SK-N-MC (cell line): Measurements from ENCODE around the gene MCM9.

Experiments
- DNase-seq: peaks from one replicate; pipeline ENCODE4 v3.0.0-alpha.2; 2011; ENCODE audit warnings: low read depth, low spot score
- H3K27ac ChIP-seq: fragments of 200-600 bp; sonication (generic); 2 replicates; pipeline ENCODE4 v1.5.1; 2016; ENCODE audit warnings: mixed run types
- H3K36me3 ChIP-seq: fragments of 200-600 bp; sonication (generic); 2 replicates; pipeline ENCODE4 v1.6.1; 2017; ENCODE audit warnings: antibody characterized with exemption, low read length, mixed read lengths; ENCODE audit not compliant: insufficient read depth
- H3K4me3 ChIP-seq: fragments of 200-600 bp; sonication (generic); 2 replicates; pipeline ENCODE4 v1.5.1; 2016
- H3K9ac ChIP-seq: fragments of 200-600 bp; sonication (generic); 2 replicates; pipeline ENCODE4 v1.8.0; 2017; ENCODE audit warnings: mixed run types, mixed read lengths; ENCODE audit not compliant: insufficient read length
- H3K9me3 ChIP-seq: fragments of 200-600 bp; sonication (generic); 2 replicates; pipeline ENCODE4 v1.6.1; 2017; ENCODE audit warnings: low read depth, mild to moderate bottlenecking, antibody characterized with exemption, low read length, moderate library complexity, mixed read lengths
- EZH2 ChIP-seq: fragments of 200-600 bp; sonication (generic); IDR thresholded peaks from one replicate; pipeline ENCODE4 v1.6.1; 2017; ENCODE audit warnings: antibody characterized with exemption
- FOXP2 ChIP-seq: optimal IDR thresholded peaks from 2 replicates; pipeline ENCODE3; 2011; ENCODE audit warnings: mild to moderate bottlenecking, moderate library complexity; ENCODE audit not compliant: insufficient read depth; ENCODE audit errors: extremely low read length, control extremely low read depth
- POLR2AphosphoS5 ChIP-seq: IDR thresholded peaks from 2 replicates; pipeline ENCODE4 v1.6.1; 2012; ENCODE audit warnings: mild to moderate bottlenecking, low read depth, low read length, borderline replicate concordance

MCM9 gene

GRCh38 chr6:118881440-118882313 is 53.3 kb downstream of the MCM9 start:
- no peak for TF ChIP-seq FOXP2
- TF ChIP-seq EZH2 = no peak
- TF ChIP-seq POLR2AphosphoS5 = no peak
- Histone ChIP-seq H3K9ac (no peak overlapping the region), H3K9me3 (no peaks in the 10 kb centered on the region), H3K27ac (no peak overlapping the region), H3K4me3 (no peak overlapping the region), H3K36me3 (no peaks in the 10 kb centered on the region)
- no peak for DNase-seq

- no peak overlapping the region for H3K27ac ChIP-seq
Observed at GRCh38 chr6:118877806-118878205, 57.2 kb downstream of the MCM9 start.

GRCh38 chr6:118876814-118877213 is 58.1 kb downstream of the MCM9 start:
- no peaks in the 10 kb centered on the region for H3K9me3 ChIP-seq
- H3K4me3 ChIP-seq = no peak overlapping the region
- no peak overlapping the region for H3K27ac ChIP-seq
- no peak overlapping the region for H3K9ac ChIP-seq
- DNase-seq = no peak
- H3K36me3 ChIP-seq = no peaks in the 10 kb centered on the region
- TF ChIP-seq EZH2 = no peak

More at GRCh38 chr6:118877806-118878205, 57.2 kb downstream of the MCM9 start:
- DNase-seq = no peak
- Histone ChIP-seq H3K4me3 (no peak overlapping the region), H3K9ac (no peak overlapping the region), H3K36me3 (no peaks in the 10 kb centered on the region), H3K9me3 (no peaks in the 10 kb centered on the region)
- TF ChIP-seq EZH2 (no peak), FOXP2 (no peak), POLR2AphosphoS5 (no peak)

- Histone ChIP-seq H3K4me3 (no peak overlapping the region), H3K27ac (no peak overlapping the region), H3K9me3 (no peaks in the 10 kb centered on the region), H3K36me3 (no peaks in the 10 kb centered on the region), H3K9ac (no peak overlapping the region)
- TF ChIP-seq FOXP2 (no peak), EZH2 (no peak), POLR2AphosphoS5 (no peak)
- no peak for DNase-seq
Observed at GRCh38 chr6:118876198-118876597, 58.8 kb downstream of the MCM9 start.

- no peak overlapping the region for H3K27ac ChIP-seq
Observed at GRCh38 chr6:118875672-118876071, 59.3 kb downstream of the MCM9 start.

GRCh38 chr6:118873239-118873638 is 61.7 kb downstream of the MCM9 start:
- H3K36me3 ChIP-seq = no peaks in the 10 kb centered on the region
- no peak overlapping the region for H3K27ac ChIP-seq
- no peak overlapping the region for H3K9ac ChIP-seq
- no peaks in the 10 kb centered on the region for H3K9me3 ChIP-seq
- no peak for DNase-seq
- TF ChIP-seq EZH2 (no peak), FOXP2 (no peak), POLR2AphosphoS5 (no peak)
- no peak overlapping the region for H3K4me3 ChIP-seq

More at GRCh38 chr6:118875672-118876071, 59.3 kb downstream of the MCM9 start:
- Histone ChIP-seq H3K4me3 (no peak overlapping the region), H3K36me3 (no peaks in the 10 kb centered on the region), H3K9ac (no peak overlapping the region), H3K9me3 (no peaks in the 10 kb centered on the region)
- no peak for DNase-seq
- TF ChIP-seq EZH2 = no peak
- TF ChIP-seq FOXP2 = no peak
- TF ChIP-seq POLR2AphosphoS5 = no peak

- Histone ChIP-seq H3K27ac (no peak overlapping the region), H3K9ac (no peak overlapping the region), H3K9me3 (no peaks in the 10 kb centered on the region), H3K36me3 (no peaks in the 10 kb centered on the region), H3K4me3 (no peak overlapping the region)
- TF ChIP-seq POLR2AphosphoS5 = no peak
- no peak for TF ChIP-seq FOXP2
- TF ChIP-seq EZH2 = no peak
- no peak for DNase-seq
Observed at GRCh38 chr6:118872726-118873125, 62.2 kb downstream of the MCM9 start.

GRCh38 chr6:118872318-118872717 is 62.6 kb downstream of the MCM9 start:
- Histone ChIP-seq H3K9me3 (no peaks in the 10 kb centered on the region), H3K9ac (no peak overlapping the region), H3K27ac (no peak overlapping the region), H3K4me3 (no peak overlapping the region), H3K36me3 (no peaks in the 10 kb centered on the region)
- TF ChIP-seq POLR2AphosphoS5 (no peak), EZH2 (no peak), FOXP2 (no peak)
- no peak for DNase-seq

GRCh38 chr6:118871331-118871730 is 63.6 kb downstream of the MCM9 start:
- Histone ChIP-seq H3K4me3 (no peak overlapping the region), H3K27ac (no peak overlapping the region), H3K9ac (no peak overlapping the region), H3K9me3 (no peaks in the 10 kb centered on the region), H3K36me3 (no peaks in the 10 kb centered on the region)
- no peak for DNase-seq
- TF ChIP-seq POLR2AphosphoS5 (no peak), FOXP2 (no peak), EZH2 (no peak)
